HG02610 (cell line): ENCODE data around the gene SMARCC1.

Experiments used
- ATAC-seq: cut with Tn5 transposase; IDR thresholded peaks from one replicate; pipeline ENCODE4 v1.9.1; 2021; ENCODE audit warnings: mild to moderate bottlenecking, moderate library complexity; ENCODE audit not compliant: unreplicated experiment

Gene SMARCC1

GRCh38 chr3:47592066-47592795, 189.5 kb downstream of the SMARCC1 start:
- no peak for ATAC-seq

DNA sequence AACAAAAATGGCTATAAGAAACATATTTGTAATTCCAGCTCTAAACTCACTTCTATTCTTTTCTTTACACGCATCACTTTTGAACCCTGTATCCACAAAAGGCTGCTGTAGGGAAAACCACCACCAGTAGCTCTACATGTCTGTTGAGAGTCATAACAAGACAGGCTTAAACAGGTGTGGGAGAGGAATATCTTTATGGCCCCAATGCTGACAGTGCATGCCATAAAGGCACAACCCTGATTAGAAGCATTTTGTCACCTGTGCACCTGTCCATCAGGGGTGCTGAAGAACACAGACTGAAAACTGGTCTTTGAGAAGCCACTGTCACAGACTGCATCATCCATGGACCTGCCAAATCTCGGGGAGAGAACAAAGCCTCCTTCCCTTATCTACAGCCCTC, 191.5 kb downstream of the SMARCC1 start:
- ATAC-seq = no peak

DNA sequence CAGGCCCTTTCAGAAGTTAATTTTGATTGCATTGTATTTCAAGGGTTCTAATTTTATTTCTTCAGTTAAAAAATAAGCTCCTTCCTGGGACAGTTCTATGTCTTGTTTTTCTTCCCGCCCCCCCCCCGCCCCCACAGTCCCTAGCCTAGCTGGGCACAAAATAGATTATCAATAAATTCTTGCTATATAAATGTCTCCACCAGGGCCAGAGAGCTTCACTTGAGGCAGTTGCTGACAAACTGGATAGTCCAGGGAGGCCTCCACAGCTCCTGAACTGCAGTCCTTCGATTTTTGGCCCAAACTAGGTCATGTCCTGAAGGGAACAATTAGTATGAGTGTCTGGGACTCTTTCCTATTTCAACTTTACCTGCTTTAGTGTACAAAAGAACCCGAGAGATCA, 193.1 kb downstream of the SMARCC1 start:
- ATAC-seq = no peak

GRCh38 chr3:47588053-47588452, 193.6 kb downstream of the SMARCC1 start:
- ATAC-seq = no peak

DNA sequence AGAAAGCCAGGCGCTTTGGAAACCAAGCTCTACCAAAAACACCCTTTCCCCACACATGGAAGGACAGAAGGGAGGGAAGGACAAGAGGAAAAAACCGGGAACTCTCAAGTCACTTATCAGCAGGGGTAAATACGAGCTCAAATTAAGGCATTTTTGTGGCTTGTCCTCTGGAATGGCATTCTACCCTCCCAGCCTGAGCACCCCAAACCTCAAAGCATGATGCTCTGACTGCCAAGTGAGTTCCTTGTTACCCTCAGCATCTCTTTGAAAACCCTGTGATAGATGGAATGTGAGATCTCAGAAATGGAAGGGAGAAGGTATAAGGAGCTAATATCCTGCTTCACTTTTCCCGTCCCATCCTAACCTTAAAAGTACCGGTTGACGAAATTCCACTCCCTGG, 194.9 kb downstream of the SMARCC1 start:
- no peak for ATAC-seq

GRCh38 chr3:47583320-47584075, 198.2 kb downstream of the SMARCC1 start:
- ATAC-seq = no peak

DNA sequence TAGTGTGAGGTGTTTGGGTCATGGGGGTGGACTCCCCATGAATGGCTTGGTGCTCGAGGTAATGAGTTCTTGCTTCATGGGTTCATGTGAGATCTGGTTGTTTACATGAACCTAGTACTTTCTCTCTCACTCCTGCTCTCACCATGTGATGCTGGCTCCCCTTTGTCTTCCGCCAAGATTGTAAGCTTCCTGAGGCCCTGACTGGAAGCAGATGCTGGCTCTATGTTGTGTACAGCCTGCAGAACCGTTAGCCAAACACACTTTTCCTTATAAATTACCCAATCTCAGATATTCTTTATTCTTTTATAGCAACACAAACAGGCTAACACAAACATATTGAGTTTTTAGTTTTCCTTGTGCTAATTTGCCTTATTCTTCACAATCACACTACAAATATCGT, 199.9 kb downstream of the SMARCC1 start:
- no peak for ATAC-seq

DNA sequence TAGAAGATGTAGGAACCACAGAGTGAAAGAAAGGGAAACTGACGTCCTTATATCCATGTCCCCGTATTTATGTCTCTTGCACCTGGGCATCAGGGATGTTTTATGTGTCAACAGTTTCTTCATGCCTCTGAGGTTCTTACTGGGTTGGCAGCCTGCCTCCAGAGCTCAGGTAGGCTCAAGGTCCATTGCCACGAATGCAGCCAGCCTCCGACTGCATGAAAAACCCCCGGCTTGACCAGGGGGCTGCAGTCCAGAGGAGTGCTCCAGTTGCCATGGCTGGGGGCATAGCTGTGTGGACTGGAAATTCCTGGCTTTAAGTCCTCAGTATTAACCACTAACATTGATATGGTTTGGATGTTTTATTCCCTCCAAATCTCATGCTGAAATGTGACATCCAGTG, 200.3 kb downstream of the SMARCC1 start:
- no peak for ATAC-seq

DNA sequence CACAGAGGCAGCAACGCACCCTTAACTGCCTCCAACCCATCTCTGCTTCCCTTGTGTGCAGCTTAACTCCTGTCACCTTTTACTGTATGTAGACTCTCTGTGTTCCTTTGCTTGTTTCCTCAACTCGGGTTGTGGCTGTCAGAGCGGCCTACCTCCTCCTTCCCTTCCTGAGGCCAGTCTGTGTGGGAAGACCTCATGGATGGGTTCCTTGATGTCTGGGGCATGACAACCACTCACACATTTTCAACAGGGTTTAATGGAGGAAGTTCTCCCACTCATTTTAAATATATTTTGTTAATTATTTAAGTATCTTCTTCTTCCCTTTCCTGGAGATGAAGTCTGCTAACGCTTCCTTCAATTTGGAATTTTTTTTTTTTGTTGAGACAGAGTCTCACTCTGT, 201.2 kb downstream of the SMARCC1 start:
- ATAC-seq = no peak

DNA sequence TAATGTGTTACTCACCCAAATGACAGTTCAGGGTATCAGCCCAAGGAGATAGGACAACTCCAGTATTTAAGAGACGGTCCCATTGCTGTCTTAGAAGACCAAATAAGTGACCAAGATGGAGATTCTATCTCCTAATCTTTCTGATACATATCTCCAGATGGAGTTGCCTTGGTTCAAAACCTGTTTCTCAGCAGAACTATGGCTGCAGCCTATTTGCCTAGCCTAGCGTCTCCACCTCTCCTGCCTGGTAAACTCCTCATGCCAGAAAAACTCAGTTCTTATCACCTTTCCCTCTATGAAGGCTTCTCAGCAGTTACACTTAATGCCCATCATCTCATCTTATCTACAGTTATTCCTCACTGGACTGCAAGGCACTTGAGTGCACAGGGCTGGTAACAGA, 201.8 kb downstream of the SMARCC1 start:
- no peak for ATAC-seq

DNA sequence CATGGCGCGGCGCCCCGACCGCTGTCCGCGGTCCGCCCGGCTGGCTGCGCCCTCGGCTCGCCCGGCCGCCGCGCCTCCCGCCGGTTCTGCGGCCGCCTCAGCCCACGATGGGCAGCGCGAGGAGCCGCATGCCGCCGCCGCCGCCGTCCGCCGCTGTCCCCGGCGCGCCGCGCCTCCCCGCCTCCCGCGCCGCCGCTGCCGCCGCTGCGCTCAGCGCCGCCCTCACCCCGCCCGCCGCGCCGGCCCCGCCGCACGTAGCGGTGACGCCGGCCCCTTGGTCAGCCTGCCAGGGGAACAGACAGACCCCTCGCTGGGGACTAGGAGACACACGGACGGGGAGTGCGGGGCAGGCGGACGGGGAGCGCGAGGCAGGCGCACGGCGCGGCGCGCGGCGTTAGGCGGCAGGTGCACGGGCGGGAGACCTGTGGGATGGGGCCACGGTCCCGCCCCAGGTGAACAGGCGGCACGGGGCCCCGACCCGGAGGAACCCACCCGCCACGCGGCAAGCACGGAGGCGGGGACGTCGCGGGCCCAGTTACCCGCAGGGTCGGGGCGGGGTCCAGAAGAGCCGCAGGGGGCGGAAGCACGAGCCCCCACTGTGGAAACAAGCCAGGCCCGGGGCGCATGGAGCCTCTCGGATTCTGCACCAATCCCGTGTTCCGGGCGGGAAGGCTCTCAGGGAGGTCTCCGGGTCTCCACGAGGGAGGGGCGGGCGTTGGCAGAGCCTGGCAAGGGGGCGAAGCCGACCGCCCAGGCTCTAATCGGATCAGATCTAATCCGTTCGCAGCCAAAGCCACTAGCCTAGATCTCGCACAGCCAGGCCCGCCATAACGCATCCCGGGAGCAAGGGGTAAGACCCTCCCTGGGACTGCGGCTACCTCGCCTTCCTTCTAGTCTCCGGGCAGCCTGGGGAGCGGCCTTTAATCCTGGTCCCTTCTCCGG, 202.7 kb downstream of the SMARCC1 start, which contains the start of gene CSPG5:
TSS of gene CSPG5 (minus strand) at position 175 of the 942 bp plus-strand sequence. CDS start at position 3, 172 bp downstream.
- ATAC-seq = no peak

DNA sequence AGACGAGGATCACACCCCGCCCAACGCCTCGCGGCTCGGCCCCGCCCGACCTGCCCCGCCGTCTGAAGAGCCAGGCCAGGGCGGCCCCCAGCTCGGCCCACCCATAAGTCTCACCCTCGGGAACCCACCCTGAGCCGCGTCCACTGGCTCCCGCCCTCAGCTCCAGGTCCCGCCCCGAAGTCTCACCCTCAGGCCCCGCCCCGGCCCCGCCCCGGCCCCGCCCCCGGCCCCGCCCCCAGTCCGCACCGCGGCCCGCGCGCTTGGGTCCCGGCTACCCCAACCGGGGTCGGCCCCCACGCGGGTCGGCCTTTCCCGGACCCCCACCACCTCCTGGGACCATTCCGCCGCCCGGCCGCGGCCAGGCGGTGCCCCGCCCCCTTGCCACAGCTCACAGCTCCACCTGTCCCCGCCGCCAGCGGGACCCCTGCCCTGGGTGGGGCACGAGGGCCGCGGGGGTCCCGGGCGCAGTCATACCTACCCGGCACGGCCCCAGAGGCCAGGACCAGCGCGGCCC, 203.5 kb downstream of the SMARCC1 start:
- no peak for ATAC-seq

DNA sequence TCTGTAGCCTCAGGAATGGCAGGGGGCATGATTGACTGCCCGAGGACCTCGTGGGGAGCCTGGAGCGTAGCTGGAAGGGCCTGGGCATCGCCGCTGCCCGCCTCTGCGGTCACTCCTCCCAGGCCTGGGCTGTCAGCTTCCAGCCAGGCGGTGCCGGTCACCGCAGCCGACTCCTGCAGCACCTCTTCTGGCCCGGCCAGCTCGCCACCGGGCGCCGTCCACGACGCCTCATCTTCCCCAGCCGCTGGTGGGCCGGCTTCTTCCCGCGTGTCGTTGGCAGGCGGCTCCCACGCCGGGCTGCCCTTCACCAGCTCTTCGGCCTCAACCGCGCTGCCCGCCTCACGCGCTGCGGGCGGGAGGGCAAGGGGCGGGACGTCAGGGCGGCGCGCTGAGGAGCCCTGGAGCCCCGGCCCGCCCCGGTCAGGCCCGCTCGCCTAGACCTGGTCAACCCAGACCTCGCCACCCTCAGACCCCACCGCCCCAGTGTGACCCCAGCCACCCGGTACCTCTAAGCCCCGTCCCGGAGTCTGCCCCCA, 204.0 kb downstream of the SMARCC1 start:
- no peak for ATAC-seq

DNA sequence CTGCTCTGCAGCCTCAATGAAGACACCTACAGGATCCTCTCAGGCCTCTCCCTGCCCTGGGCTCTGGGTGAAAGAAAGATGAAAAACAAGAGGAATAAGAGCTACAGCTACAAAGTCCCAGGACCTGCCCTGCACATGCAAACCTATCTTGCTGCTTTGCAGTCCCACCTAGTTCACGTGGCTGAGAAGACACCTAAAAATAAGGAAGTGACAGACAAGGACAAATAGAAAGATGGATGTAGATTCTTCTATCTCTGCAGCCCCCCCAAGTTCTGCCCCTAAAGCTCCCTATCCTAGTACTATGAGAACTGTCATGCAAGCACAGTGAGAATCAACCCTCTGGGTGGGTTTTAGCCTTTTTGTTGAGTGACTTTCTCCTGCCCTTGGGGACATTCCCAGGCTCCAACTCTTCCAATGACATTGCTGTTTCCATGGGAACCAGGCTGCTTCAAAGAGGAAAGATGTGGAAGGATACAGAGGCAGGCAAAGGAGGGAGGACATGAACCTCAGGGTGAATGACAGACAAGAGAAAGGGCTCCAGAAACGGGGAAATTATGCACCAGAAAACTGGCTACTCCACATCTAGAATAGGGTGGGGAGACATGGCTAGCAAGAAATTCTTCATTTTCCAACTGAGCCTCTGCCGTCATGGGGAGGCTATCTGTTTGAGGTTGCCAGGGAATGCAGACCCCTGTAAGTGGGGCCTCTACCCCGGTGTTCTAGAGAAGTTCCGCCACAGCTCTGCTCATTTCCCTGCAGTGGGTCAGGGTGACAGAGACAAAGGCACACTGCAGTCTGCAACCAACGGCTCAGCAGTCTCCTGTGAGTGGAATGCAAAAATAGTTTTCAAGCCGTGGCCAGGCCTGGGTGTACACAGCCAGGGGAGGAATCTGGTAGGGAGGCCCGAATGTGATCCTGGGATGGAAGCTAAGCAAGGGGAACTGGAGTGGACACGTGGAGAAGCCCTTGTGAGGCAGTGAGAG, 208.2 kb downstream of the SMARCC1 start:
- ATAC-seq = no peak

GRCh38 chr3:47571391-47572175, 210.1 kb downstream of the SMARCC1 start:
- no peak for ATAC-seq

- no peak for ATAC-seq
Measured at GRCh38 chr3:47568901-47569300, 212.8 kb downstream of the SMARCC1 start.

DNA sequence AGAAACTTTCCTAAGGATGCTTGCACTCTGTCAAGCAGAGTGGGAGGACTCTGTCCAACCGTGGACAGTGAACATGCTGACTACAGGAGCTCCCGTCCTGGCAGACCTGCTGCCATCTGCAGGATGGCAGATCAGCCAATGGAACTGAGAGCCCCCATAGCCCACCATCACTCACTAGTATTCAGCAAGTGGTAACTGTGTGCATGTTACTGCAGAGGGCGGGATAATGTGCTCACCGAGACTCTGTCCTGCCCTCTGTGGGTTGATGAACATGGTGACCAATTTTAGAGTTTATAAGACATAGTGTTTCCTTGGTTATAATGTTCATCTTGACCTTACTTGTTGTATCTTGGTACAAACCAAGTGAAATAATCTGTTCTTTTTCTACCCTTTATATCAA, 214.5 kb downstream of the SMARCC1 start:
- no peak for ATAC-seq

DNA sequence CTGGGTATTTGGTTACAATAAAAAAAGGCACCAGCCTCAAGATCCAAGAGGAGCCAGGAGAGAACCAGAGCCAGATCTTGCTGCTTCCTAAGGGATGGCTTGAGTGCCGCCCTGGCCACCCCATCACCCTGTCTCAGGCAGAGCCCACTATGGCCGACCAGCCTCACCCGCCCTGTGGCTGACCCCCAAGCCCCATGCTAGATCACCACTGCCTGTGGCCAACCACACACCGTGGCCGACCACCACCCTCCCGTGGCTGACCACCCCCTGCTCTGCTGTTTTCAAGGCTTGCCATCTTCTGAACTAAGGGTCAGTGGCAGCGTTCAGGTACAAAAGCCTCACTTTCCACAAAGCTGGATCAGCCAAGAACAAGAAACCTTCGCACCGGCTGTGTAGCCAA, 215.0 kb downstream of the SMARCC1 start:
- ATAC-seq = no peak
